Endothelial cell of hepatic sinusoid (primary cell): ENCODE measurements around the gene SETD5.

Source experiments
- in situ Hi-C: cut with HindIII; loops from 2 replicates; pipeline ENCODE4 v1.10.0; 2017; ENCODE audit warnings: low sequenced_read_pairs

The SETD5 gene

DNA sequence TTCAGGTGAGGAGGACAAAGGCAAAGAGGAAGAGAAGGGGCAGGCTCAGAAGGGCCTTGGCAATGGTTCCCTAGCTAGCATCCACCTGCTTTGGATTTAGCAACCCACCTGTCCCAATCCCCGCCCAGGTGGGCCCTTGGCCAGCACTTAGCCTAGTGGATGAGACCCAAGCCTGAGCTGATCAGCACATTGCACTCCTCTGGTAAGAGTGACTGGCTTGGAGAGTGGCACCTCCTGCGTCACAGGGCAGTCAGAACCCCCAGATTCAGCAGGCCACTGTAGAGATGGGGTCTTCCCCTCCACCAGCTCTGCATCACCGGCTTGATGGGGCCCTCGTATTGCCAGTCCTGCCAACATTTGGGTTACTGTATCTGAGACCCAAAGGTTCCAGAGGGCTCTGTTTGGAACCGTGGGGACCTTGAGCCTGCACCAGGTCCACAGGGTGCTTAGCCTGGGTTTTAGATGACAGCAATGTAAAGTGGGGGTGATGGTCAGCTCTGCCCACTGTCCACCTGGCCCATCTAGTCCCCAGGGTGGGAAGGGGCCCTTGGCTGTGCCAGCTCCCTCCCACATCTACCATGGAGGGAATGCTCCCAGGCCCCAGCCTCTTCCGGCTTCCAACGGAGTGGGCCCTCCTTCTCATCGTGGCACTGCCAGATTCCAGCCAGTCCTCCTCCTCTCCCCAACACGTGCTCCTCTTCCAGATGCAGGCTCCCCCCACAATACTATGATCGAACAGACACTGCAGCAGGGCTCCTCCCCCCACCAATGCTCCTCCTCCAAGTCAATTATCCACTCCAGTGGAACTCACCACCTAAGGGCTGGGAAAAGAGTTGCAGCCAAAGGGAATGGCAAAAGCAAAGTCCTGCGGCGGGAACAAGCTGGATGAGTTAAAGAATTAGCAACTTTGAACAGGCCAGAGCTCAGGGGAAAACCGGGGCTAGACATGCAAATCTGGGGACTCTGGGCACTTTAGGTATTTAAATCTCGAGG is 110.5 kb downstream of the SETD5 start:
- in situ Hi-C loops: no loop called here

DNA sequence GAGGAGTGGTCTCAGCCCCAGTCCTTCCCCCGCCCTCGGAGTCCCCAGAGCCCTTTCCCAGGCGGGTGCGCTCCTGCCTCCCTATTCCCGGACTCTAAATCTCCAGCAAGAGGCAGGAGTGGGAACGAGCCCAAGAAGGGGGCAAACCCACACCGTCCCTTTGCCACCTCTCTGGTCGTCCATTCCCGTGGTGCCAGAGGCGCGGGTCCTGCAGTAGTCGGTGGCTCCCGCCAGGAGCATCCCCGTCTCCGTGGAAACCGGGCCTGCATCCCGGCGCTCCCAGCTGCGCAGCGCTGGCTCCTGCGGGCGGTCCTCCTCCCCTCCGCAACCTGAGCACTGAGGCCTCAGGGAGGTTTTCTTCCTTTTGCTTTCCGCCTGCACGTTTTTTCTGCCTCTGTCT is 111.4 kb downstream of the SETD5 start:
- in situ Hi-C loops: no loop called here

DNA sequence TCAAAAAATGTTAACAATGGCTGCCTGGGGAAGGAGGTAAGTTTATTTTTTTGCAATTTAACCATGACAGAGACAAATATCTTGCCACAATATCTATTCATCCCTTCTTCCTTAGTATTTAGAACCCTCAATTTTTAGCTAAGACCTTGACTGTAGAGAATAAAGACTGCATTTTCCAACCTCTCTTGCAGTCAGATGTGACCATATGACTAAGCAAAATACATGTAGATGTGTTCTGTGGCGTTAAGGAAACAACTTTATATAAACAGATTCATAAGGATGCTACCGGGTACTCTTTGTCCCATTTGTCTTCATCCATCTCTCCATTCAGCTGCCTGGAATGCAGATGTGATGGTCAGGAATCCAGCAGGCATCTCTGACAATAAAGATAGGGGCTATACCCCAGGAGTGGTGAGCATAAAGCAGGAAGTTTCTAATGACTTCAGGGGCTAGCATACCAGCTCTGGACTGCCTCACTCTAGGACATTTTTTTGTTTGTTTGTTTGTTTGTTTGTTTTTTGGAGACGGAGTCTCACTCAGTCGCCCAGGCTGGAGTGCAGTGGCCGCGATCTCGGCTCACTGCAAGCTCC is 115.1 kb downstream of the SETD5 start:
- in situ Hi-C loops: no loop called here

DNA sequence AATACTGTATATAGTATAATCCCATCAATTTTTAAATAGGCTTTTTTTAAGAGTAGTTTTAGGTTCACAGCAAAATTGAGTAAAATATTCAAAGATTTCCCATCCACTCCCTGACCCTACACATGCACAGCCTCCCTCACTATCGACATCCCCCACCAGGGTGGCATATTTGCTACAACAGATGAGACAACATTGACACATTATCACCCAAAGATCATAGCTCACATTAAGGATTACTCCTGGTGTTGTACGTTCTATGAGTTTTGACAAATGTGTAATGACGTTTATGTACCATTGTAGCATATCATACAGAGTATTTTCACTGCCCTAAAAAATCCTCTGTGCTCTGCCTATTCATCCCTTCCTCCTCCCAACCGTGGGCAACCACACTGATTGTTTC is 116.9 kb downstream of the SETD5 start:
- in situ Hi-C loops: no loop called here

DNA sequence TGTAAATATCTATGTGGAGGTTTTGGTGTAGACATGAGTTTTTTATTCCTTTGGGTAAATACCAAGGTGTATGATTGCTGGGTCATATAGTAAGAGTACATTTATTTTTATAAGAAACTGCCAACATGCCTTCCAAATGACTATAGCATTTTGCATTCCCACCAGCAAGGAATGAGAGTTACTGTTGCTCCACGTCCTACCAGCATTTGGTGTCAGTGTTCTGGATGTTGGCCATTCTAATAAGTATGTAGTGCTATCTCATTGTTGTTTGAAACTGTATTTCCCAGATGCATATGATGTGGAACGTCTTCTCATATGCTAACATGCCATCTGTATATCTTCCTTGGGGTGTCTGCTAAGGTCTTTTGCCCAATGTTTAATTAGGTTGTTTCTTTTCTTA is 117.5 kb downstream of the SETD5 start:
- in situ Hi-C loops: no loop called here

DNA sequence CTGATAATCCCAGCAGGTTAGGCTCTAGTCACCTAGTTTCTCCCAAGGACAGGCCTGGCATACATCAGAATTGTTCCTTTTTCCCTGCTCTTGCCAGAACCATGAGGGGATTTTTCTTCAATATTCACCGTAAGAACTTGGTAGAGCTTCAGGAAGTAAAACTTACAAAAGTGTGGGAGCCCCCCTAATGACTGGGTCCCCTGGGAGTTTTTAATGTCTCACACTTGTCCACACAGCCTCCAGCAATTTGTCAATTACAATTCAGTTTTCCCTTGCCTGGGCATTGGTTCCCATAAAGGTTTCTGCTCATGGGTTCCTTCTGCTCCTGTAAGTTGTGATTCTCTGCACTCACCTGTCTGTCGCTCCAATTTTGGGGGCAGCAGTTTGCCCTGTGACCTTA is 127.7 kb downstream of the SETD5 start:
- in situ Hi-C loops: no loop called here
